DOHH2 (cell line): ENCODE data around the gene ELF1.

Source experiments
- CTCF ChIP-seq: fragments of 200-600 bp; sonication (generic); IDR thresholded peaks from one replicate; pipeline ENCODE4 v1.5.1; 2014; ENCODE audit warnings: antibody characterized with exemption, mild to moderate bottlenecking, low read depth, low read length; ENCODE audit not compliant: poor library complexity, severe bottlenecking
- EZH2phosphoT487 ChIP-seq: fragments of 200-600 bp; sonication (generic); IDR thresholded peaks from 2 replicates; pipeline ENCODE4 v1.6.1; 2017; ENCODE audit warnings: borderline replicate concordance, mild to moderate bottlenecking, antibody characterized with exemption, low read length, moderate library complexity, mixed read lengths

GRCh38 chr13:40993987-40994386 is 25.1 kb downstream of the ELF1 start:
- TF ChIP-seq CTCF (no peak), EZH2phosphoT487 (no peak)
